Activated CD4-positive, alpha-beta memory T cell treated with anti-CD3 and anti-CD28 coated beads for 36 hours (primary cell): ENCODE measurements around the gene AGBL4. TPM values are rescaled to one million over a fixed set of nuclear protein-coding genes. Genes with fewer than 3 reads are reported as not detected.
"Not testable (repeated sequence)": the region's sequence is repeated elsewhere in the genome, so short reads cannot be mapped to it uniquely, and the experiment has no call there.

Experiments used
- CTCF ChIA-PET: fragments of 350-600 bp; sonication (Branson Sonifier 250); formaldehyde crosslinking; loops from one replicate; lab custom pipeline; 2021; ENCODE audit warnings: antibody characterized with exemption, inconsistent platforms; lab: Charles Lee
- POLR2A ChIA-PET: fragments of 350-600 bp; sonication (Branson Sonifier 250); formaldehyde crosslinking; loops from one replicate; lab custom pipeline; 2021; ENCODE audit warnings: antibody characterized with exemption; lab: Charles Lee
- DNase-seq: peaks from one replicate; pipeline ENCODE4 v3.0.0-alpha.2; 2020
- H3K27ac Mint-ChIP-seq: one replicate; pipeline ENCODE4 v1.8.0; 2021; ENCODE audit warnings: mixed read lengths
- H3K27me3 Mint-ChIP-seq: one replicate; pipeline ENCODE4 v1.8.0; 2021; ENCODE audit warnings: mixed read lengths
- H3K36me3 Mint-ChIP-seq: one replicate; pipeline ENCODE4 v1.8.0; 2021; ENCODE audit warnings: mixed read lengths
- H3K4me1 Mint-ChIP-seq: one replicate; pipeline ENCODE4 v1.8.0; 2021; ENCODE audit warnings: low read depth, mixed read lengths
- H3K4me3 Mint-ChIP-seq: one replicate; pipeline ENCODE4 v1.8.0; 2021; ENCODE audit warnings: mild to moderate bottlenecking, mixed read lengths
- H3K9me3 Mint-ChIP-seq: one replicate; pipeline ENCODE4 v1.8.0; 2021; ENCODE audit warnings: mixed read lengths
- intact Hi-C: fragments of 100-400 bp; cut with micrococcal nuclease; formaldehyde crosslinking; loops from one replicate; pipeline ENCODE4 v1.15.1; 2023
- total RNA-seq, 2 experiments: library from RNA; stranded (reverse); gene quantifications; one replicate each; pipeline ENCODE4 v1.2.3, GENCODE V29; 2021

The AGBL4 gene
- total RNA-seq, 2 experiments from 2014 or later, result not detected

GRCh38 chr1:49036700-49037099 is 987.1 kb downstream of the AGBL4 start:
- intact Hi-C loops, result no loop called here
- CTCF ChIA-PET, result no interaction called here
- DNase-seq, result no peak
- Mint-ChIP-seq H3K36me3 (no peaks in the 10 kb centered on the region), H3K4me3 (no peak overlapping the region), H3K4me1 (no peaks in the 10 kb centered on the region), H3K27ac (no peak overlapping the region), H3K9me3 (no peaks in the 10 kb centered on the region), H3K27me3 (no peaks in the 10 kb centered on the region)
- POLR2A ChIA-PET, result interaction anchor here (0.6 kb wide), 1 partner anchor 33 kb away, joined by 3 read pairs; no protein-coding TSS in a partner anchor

- Mint-ChIP-seq H3K4me3 (no peak overlapping the region), H3K27ac (no peak overlapping the region), H3K27me3 (no peaks in the 10 kb centered on the region), H3K36me3 (no peaks in the 10 kb centered on the region), H3K9me3 (peaks cover 15% of the 10 kb centered on the region), H3K4me1 (no peaks in the 10 kb centered on the region)
- ChIA-PET POLR2A (no interaction called here), CTCF (no interaction called here)
- DNase-seq, result no peak
- intact Hi-C loops, result no loop called here
Observed at GRCh38 chr1:49028396-49028795, 995.4 kb downstream of the AGBL4 start.

DNA sequence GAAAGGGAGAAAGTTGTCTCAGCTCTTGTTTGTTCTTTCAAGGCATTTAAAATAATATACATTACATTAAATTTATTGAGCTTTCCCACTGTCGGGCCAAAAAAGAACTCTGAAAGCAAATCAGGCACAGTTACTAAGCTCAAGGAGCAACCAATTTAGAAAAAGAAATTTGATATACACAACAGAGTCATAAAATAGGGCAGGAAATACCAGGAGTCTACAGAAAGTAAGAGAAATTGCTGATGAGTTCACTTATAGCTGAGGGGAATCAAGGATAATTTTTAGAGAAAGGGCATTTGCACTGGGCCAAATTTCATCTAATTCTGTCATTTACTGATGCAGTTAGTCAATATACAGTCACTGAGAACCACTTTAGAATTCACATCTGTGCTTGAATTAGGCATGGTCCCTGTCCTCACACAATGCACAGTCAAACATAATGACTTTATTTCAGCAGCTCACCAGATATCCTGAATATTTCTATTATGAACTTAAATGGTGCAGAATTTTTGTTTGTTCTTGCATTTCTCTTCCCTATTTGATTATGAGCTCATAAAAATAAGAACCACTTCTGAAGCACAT is 997.4 kb downstream of the AGBL4 start:
- Mint-ChIP-seq H3K36me3 (no peaks in the 10 kb centered on the region), H3K27ac (no peak overlapping the region), H3K9me3 (peaks cover 15% of the 10 kb centered on the region), H3K27me3 (no peaks in the 10 kb centered on the region), H3K4me1 (no peaks in the 10 kb centered on the region), H3K4me3 (no peak overlapping the region)
- CTCF ChIA-PET, result no interaction called here
- intact Hi-C loops, result no loop called here
- POLR2A ChIA-PET, result no interaction called here
- no peak for DNase-seq

DNA sequence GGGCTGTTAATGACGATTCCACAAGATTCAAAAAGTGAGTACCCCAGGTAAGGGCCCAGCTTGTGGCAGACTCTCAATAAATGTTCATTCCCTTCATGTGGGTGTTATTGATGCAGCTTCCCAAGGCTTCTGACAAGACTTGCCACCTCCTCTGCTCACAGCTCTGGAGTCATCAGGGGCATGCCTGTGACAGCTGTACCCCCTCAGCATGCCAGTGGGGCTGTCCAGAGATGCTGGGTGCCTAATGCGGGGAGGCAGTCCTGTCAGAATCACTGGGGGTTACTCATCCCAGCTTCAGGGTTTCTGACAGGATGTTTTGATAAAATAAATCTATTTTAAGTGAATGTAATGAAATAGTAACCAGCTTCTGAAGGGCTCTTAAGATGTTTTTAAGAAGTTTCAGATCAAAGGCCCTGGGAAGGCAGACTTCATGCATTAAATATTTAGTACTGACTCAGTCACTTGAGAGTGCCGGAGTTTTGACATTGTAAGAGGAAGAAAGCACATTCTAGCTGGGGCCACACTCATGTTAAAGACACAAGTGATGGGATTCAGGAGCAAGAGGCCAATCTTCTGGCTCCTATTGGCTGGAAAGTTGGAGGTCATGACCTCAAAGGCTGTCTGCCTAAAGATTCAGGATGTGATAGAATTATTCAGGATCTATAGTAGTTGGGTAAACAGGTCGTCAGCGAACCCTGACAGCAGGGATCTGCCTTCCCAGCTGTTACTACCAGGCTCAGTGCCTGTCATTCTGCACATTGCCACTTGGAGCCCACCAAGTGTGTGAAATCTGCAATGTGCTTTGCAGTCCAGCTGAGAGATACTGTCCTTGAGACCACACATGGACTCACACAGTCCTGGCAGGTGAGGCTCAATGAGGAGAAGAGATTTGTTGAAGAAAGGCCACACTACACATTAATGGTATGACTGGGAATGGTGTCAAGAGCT is 1007.5 kb downstream of the AGBL4 start:
- ChIA-PET POLR2A (no interaction called here), CTCF (no interaction called here)
- H3K36me3 Mint-ChIP-seq, result no peaks in the 10 kb centered on the region
- H3K9me3 Mint-ChIP-seq, result no peaks in the 10 kb centered on the region
- no peaks in the 10 kb centered on the region for H3K27me3 Mint-ChIP-seq
- H3K4me1 Mint-ChIP-seq, result no peaks in the 10 kb centered on the region
- intact Hi-C loops, result no loop called here
- H3K27ac Mint-ChIP-seq, result no peak overlapping the region
- no peak overlapping the region for H3K4me3 Mint-ChIP-seq
- no peak for DNase-seq

GRCh38 chr1:49013079-49013478 is 1010.7 kb downstream of the AGBL4 start:
- H3K27me3 Mint-ChIP-seq, result no peaks in the 10 kb centered on the region
- POLR2A ChIA-PET, result no interaction called here
- no peak overlapping the region for H3K4me3 Mint-ChIP-seq

GRCh38 chr1:49002981-49003380 is 1020.8 kb downstream of the AGBL4 start:
- POLR2A ChIA-PET, result interaction anchor here (0.6 kb wide), 1 partner anchor 33 kb away, joined by 3 read pairs; no protein-coding TSS in a partner anchor
- H3K27me3 Mint-ChIP-seq, CTCF ChIA-PET, H3K4me3 Mint-ChIP-seq, H3K4me1 Mint-ChIP-seq, H3K27ac Mint-ChIP-seq, H3K9me3 Mint-ChIP-seq, DNase-seq, H3K36me3 Mint-ChIP-seq, intact Hi-C loops: not testable (repeated sequence)

More at GRCh38 chr1:49013079-49013478, 1010.7 kb downstream of the AGBL4 start:
- DNase-seq, result no peak
- Mint-ChIP-seq H3K9me3 (no peaks in the 10 kb centered on the region), H3K27ac (no peak overlapping the region), H3K4me1 (no peaks in the 10 kb centered on the region), H3K36me3 (no peaks in the 10 kb centered on the region)
- intact Hi-C loops, result no loop called here
- CTCF ChIA-PET, result no interaction called here

DNA sequence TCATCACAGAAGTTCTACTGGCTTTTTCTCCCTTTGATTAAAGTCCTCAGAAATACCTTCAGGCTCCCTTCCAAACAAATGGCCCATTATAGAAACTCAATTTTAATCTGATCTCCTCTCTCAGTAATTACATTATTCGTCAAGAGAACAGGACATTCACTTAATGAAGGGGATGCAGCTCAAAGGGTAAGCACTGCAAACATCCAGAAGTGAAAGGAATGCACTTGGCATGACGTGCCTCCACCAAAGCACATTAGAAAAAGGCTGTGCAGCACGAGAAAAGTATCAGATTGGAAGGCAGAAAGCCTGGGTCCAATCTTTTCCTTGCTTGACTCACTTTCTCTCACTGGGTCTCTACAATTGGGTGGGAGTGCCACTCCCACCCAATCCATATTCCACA is 1024.4 kb downstream of the AGBL4 start:
- H3K4me3 Mint-ChIP-seq, result no peak overlapping the region
- no peak for DNase-seq
- ChIA-PET POLR2A (no interaction called here), CTCF (no interaction called here)
- H3K36me3 Mint-ChIP-seq, result no peaks in the 10 kb centered on the region
- H3K27me3 Mint-ChIP-seq, result no peaks in the 10 kb centered on the region
- intact Hi-C loops, result no loop called here
- H3K9me3 Mint-ChIP-seq, result no peaks in the 10 kb centered on the region
- H3K4me1 Mint-ChIP-seq, result no peaks in the 10 kb centered on the region
- no peak overlapping the region for H3K27ac Mint-ChIP-seq

GRCh38 chr1:48996311-48996710 is 1027.4 kb downstream of the AGBL4 start:
- H3K27ac Mint-ChIP-seq, result no peak overlapping the region
- H3K4me3 Mint-ChIP-seq, result no peak overlapping the region
- no peaks in the 10 kb centered on the region for H3K36me3 Mint-ChIP-seq
- no peak for DNase-seq
- POLR2A ChIA-PET, result no interaction called here
- CTCF ChIA-PET, result no interaction called here
- intact Hi-C loops, result no loop called here
- no peaks in the 10 kb centered on the region for H3K27me3 Mint-ChIP-seq
- H3K9me3 Mint-ChIP-seq, result peaks cover 6% of the 10 kb centered on the region
- H3K4me1 Mint-ChIP-seq, result no peaks in the 10 kb centered on the region

- Mint-ChIP-seq H3K4me1 (no peaks in the 10 kb centered on the region), H3K9me3 (peaks cover 13% of the 10 kb centered on the region), H3K27me3 (no peaks in the 10 kb centered on the region), H3K4me3 (no peak overlapping the region), H3K27ac (no peak overlapping the region), H3K36me3 (no peaks in the 10 kb centered on the region)
- intact Hi-C loops, result no loop called here
- DNase-seq, result no peak
- ChIA-PET POLR2A (no interaction called here), CTCF (no interaction called here)
Observed at GRCh38 chr1:48988633-48989197, 1035.0 kb downstream of the AGBL4 start.

GRCh38 chr1:48979940-48980339 is 1043.8 kb downstream of the AGBL4 start:
- intact Hi-C loops, result no loop called here
- Mint-ChIP-seq H3K4me3 (no peak overlapping the region), H3K9me3 (no peaks in the 10 kb centered on the region), H3K27me3 (peaks cover 1% of the 10 kb centered on the region), H3K36me3 (no peaks in the 10 kb centered on the region), H3K27ac (no peak overlapping the region), H3K4me1 (no peaks in the 10 kb centered on the region)
- POLR2A ChIA-PET, result no interaction called here
- CTCF ChIA-PET, result no interaction called here
- no peak for DNase-seq

- H3K27ac Mint-ChIP-seq, result no peak overlapping the region
- H3K27me3 Mint-ChIP-seq, result peaks cover 1% of the 10 kb centered on the region
- no peaks in the 10 kb centered on the region for H3K4me1 Mint-ChIP-seq
- POLR2A ChIA-PET, result no interaction called here
- no peak for DNase-seq
- no peaks in the 10 kb centered on the region for H3K36me3 Mint-ChIP-seq
- intact Hi-C loops, result no loop called here
- no peak overlapping the region for H3K4me3 Mint-ChIP-seq
- no peaks in the 10 kb centered on the region for H3K9me3 Mint-ChIP-seq
- CTCF ChIA-PET, result no interaction called here
Observed at GRCh38 chr1:48978413-48978812, 1045.3 kb downstream of the AGBL4 start.

GRCh38 chr1:48977273-48977672 is 1046.5 kb downstream of the AGBL4 start:
- POLR2A ChIA-PET, result no interaction called here
- H3K4me3 Mint-ChIP-seq, result no peak overlapping the region
- H3K27ac Mint-ChIP-seq, result no peak overlapping the region
- H3K27me3 Mint-ChIP-seq, result peaks cover 1% of the 10 kb centered on the region
- intact Hi-C loops, result no loop called here
- no peaks in the 10 kb centered on the region for H3K36me3 Mint-ChIP-seq
- no peak for DNase-seq
- no peaks in the 10 kb centered on the region for H3K9me3 Mint-ChIP-seq
- no peaks in the 10 kb centered on the region for H3K4me1 Mint-ChIP-seq
- CTCF ChIA-PET, result no interaction called here
